Upper lobe of right lung (tissue), 1 donor: ENCODE data around the gene XPO6. TPM values are rescaled to one million over a fixed set of nuclear protein-coding genes. Genes with fewer than 3 reads are reported as not detected.

ENCODE experiments used
- ATAC-seq: fragments of 200-7000 bp; cut with Tn5 transposase; one replicate; pipeline ENCODE4 v1.9.1; 2020; ENCODE audit warnings: mild to moderate bottlenecking, moderate library complexity
- DNase-seq: peaks from one replicate; pipeline ENCODE4 v3.0.0-alpha.2; 2020
- H3K27ac ChIP-seq: fragments of 200-600 bp; one replicate; pipeline ENCODE4 v1.8.0; 2022
- H3K27me3 ChIP-seq: fragments of 200-600 bp; one replicate; pipeline ENCODE4 v1.8.0; 2022; ENCODE audit warnings: mild to moderate bottlenecking
- H3K36me3 ChIP-seq: fragments of 200-600 bp; one replicate; pipeline ENCODE4 v1.8.0; 2022
- H3K4me1 ChIP-seq: fragments of 200-600 bp; one replicate; pipeline ENCODE4 v1.8.0; 2022
- H3K4me3 ChIP-seq: fragments of 200-600 bp; one replicate; pipeline ENCODE4 v1.8.0; 2022; ENCODE audit warnings: mild to moderate bottlenecking
- H3K9me3 ChIP-seq: fragments of 200-600 bp; one replicate; pipeline ENCODE4 v1.8.0; 2022
- CTCF ChIP-seq: fragments of 200-600 bp; IDR thresholded peaks from one replicate; pipeline ENCODE4 v1.8.0; 2022; ENCODE audit warnings: antibody characterized with exemption
- intact Hi-C: fragments of 100-400 bp; cut with DNase I; formaldehyde crosslinking; loops from one replicate; pipeline ENCODE4 v1.11.0; 2022
- total RNA-seq: library from RNA; stranded (reverse); fragmentation: NEBNext Ultra II Directional; extraction: Animal tissue kit (Norgen Biotek cat#: 25700); gene quantifications from one replicate; pipeline ENCODE4 v1.2.1, GENCODE V29; 2021
- donor health status: DM: no; HTN: yes; CAD: no; lungs with severe emphysema.

The XPO6 gene
- total RNA-seq, 1 donor from 2014 or later = 102 TPM

DNA sequence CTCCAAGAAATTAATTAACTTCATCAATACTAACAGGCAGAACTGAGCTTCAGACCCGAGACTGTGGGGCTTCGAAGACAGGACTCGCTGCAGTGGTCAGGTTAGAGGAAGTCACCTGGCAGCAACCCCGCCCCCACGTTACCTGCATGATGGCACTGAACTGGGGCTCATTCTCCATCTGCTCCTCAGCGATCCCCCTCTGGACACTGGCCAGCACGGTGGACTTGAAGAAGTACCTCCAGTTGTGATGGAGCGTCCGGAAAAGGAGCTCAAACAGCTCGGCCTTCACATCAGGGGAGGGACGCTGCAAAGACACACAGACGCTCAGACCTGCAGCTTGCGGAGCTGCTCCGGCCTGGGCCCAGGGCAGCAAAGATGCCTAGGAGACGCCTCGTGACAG, 107.4 kb downstream of the XPO6 start:
- H3K4me1 ChIP-seq = no peaks in the 10 kb centered on the region
- intact Hi-C loops = no loop called here
- H3K9me3 ChIP-seq = no peaks in the 10 kb centered on the region
- H3K36me3 ChIP-seq = peaks cover 99% of the 10 kb centered on the region
- DNase-seq (peak; percentile 50), ATAC-seq (no peak)
- TF ChIP-seq CTCF = no peak
- no peak overlapping the region for H3K4me3 ChIP-seq
- H3K27ac ChIP-seq = no peak overlapping the region
- H3K27me3 ChIP-seq = no peaks in the 10 kb centered on the region

DNA sequence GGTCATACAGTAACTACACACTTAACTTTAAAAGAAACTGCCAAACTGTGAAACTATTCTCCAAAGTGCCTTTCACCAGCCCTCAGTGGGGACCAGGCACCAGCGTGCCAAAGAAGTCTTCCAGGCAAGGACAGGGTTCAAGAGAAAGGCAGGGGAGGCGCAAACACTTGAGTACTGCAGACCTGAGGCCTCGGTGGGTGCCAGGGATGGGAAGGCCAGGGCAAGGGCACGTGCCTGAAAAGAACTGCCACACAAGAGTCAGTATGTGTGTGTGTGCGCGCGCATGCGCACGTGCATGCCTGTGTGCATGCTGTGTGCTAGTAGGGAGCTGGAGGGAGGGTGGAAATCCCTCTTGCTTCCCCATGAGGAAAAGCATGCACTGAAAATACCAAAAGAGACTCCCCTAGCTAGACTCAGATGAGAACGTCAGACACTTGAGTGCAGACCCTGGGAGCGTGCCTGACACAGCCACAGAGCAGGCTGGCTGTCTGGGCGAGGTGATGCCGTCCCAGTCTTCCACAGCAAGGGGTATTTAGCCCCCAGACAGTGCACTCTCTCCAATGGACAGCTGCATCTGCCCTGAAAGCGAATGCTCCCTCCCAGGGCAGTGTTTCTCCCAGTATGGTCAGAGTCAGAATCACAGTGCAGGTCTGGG, 108.1 kb downstream of the XPO6 start:
- intact Hi-C loops = no loop called here
- Histone ChIP-seq H3K27ac (no peak overlapping the region), H3K27me3 (no peaks in the 10 kb centered on the region), H3K4me1 (no peaks in the 10 kb centered on the region), H3K4me3 (no peak overlapping the region), H3K9me3 (no peaks in the 10 kb centered on the region), H3K36me3 (peaks cover 100% of the 10 kb centered on the region)
- ATAC-seq (no peak), DNase-seq (peak; percentile 39)
- no peak for TF ChIP-seq CTCF

DNA sequence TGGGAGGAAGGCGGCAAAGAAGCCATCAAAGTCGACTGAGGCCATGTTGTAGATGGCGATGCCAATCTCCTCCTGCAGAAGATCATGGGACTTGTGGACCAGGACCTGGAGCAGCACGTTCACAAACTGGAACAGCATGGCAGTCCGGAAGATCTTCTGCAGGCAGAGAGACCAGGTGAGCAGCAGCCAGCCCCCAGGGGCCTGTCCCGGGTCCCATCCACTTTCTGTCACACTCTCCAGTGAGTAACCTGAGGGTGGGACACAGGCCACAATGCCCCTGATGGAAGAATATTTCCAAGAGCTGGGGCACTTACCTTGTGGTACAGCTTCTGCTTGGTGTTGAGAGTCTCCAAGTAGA, 110.3 kb downstream of the XPO6 start:
- Histone ChIP-seq H3K27ac (no peak overlapping the region), H3K36me3 (peaks cover 89% of the 10 kb centered on the region), H3K27me3 (no peaks in the 10 kb centered on the region), H3K4me3 (no peak overlapping the region), H3K4me1 (no peaks in the 10 kb centered on the region), H3K9me3 (no peaks in the 10 kb centered on the region)
- DNase-seq = peak; percentile 20
- intact Hi-C loops = no loop called here
- TF ChIP-seq CTCF = no peak
- no peak for ATAC-seq

DNA sequence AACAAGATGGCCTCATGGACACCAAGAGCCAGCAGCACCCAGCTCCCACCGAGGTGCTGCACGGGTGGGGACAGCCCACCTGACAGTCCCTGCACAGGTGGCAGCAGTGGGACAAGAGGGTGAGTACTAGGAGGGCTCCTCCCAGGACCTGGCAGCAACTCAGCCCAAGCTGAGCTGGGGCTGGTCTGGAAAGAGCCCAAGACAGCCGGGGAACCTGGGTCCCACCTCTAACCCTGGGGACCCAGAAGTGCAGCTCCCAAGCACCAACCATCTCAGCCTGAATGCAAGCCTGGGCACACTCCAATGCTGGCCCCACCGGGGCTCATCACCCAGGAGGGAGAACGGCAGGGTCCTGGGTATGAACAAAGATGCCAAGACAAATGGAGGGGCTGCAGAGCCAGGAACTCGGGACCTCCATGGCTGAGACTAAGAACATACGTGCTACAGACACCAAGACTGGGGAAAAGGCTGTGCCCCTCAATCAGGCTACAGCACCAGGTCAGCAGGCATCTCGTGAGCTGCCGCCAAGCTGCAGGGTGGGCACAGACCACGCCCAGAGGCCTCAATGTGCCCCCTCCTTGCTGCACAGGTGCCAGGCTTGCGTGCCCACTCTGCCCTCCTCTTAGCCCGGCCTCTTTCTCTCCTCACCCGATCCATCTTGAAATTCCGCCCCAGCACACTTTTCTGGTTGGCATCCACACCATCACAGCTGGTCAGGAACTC, 110.8 kb downstream of the XPO6 start:
- DNase-seq = peak; percentile 44
- peaks cover 83% of the 10 kb centered on the region for H3K36me3 ChIP-seq
- ATAC-seq = no peak
- no peaks in the 10 kb centered on the region for H3K4me1 ChIP-seq
- H3K27me3 ChIP-seq = no peaks in the 10 kb centered on the region
- TF ChIP-seq CTCF = no peak
- intact Hi-C loops = no loop called here
- no peaks in the 10 kb centered on the region for H3K9me3 ChIP-seq
- H3K4me3 ChIP-seq = no peak overlapping the region
- H3K27ac ChIP-seq = no peak overlapping the region

DNA sequence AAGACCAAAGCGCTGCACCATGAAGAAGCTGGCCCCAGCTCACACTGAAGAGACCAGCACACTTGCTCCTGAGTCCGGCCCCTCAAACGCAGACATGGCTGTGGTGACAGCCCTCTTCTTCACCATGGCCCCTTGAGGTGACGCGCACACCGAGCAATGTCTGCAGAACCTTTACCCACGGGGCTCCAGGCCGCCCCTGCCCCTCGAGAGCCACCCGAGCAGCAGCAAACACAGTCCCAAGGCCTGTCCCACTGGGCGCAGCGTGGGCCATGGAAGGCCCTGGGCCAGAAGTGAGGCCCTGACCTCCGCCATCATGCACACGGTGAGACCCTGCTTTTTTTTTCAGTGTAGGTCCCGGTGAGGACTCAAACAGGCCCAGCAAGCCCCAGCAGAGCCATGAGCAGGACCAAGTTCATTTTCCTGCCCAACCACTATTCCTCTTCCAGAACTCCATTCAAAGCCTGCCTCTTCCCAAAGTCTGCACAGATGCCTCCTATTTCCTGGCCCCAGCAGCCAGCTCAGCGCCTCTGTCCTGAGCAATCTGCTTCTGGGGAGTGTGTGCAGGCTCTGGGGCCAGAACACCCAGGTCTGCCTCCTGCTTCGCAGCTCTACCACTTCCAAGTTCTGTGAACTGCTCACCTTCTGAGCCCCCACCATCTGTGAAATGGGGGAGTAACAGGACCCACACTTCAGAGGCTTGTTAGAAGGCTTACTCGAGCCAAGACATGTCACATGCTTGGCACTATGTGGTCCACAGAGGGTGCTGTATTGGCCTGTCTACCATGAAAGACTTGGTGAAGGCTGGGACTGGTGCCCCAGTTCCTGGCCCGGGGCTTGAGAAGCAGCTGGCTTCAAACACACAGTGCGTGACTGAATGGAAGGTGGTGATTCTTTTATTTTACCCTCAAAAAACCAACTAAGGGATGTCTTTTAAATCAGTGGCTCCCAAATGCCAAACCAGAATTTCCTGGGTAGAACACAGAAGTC, 112.5 kb downstream of the XPO6 start:
- Histone ChIP-seq H3K36me3 (peaks cover 66% of the 10 kb centered on the region), H3K27ac (no peak overlapping the region), H3K4me1 (no peaks in the 10 kb centered on the region), H3K9me3 (no peaks in the 10 kb centered on the region), H3K4me3 (no peak overlapping the region), H3K27me3 (no peaks in the 10 kb centered on the region)
- TF ChIP-seq CTCF = no peak
- intact Hi-C loops = no loop called here
- ATAC-seq (no peak), DNase-seq (peak; percentile 39)
